DOHH2 (cell line): Measurements from ENCODE around the gene MDM1.

Experiments
- H3F3A ChIP-seq: fragments of 200-600 bp; sonication (generic), shearing (Covaris generic); 2 replicates; pipeline ENCODE4 v1.6.0; 2016; ENCODE audit warnings: antibody characterized with exemption, mild to moderate bottlenecking; ENCODE audit not compliant: control insufficient read depth, insufficient read depth
- H3K27ac ChIP-seq: fragments of 200-600 bp; sonication (generic); 2 replicates; pipeline ENCODE4 v1.5.1; 2014; ENCODE audit warnings: low read depth, mild to moderate bottlenecking, low read length, moderate library complexity
- H3K27me3 ChIP-seq: fragments of 200-600 bp; sonication (generic); 2 replicates; pipeline ENCODE4 v1.6.1; 2014; ENCODE audit warnings: mild to moderate bottlenecking, low read length, mixed read lengths; ENCODE audit not compliant: control insufficient read depth
- H3K36me3 ChIP-seq: fragments of 200-600 bp; sonication (generic); 2 replicates; pipeline ENCODE4 v1.6.1; 2014; ENCODE audit warnings: mild to moderate bottlenecking, low read length, moderate library complexity, mixed read lengths; ENCODE audit not compliant: control insufficient read depth
- H3K4me1 ChIP-seq: fragments of 200-600 bp; sonication (generic); 2 replicates; pipeline ENCODE4 v1.6.1; 2014; ENCODE audit warnings: mild to moderate bottlenecking, low read length, mixed read lengths; ENCODE audit not compliant: control insufficient read depth
- H3K4me2 ChIP-seq: fragments of 200-600 bp; sonication (generic); 2 replicates; pipeline ENCODE4 v1.6.0; 2014; ENCODE audit warnings: mild to moderate bottlenecking, low read length, moderate library complexity
- H3K4me3 ChIP-seq: fragments of 200-600 bp; sonication (generic); 2 replicates; pipeline ENCODE4 v1.5.1; 2014; ENCODE audit warnings: mild to moderate bottlenecking, low read length, mixed read lengths
- H3K79me2 ChIP-seq: fragments of 200-600 bp; sonication (generic); 2 replicates; pipeline ENCODE4 v1.6.1; 2014; ENCODE audit warnings: mild to moderate bottlenecking, low read length, mixed read lengths; ENCODE audit not compliant: control insufficient read depth
- H3K9me2 ChIP-seq: fragments of 200-600 bp; sonication (generic); replicated peaks from 2 replicates; pipeline ENCODE4 v1.6.1; 2014; ENCODE audit warnings: mild to moderate bottlenecking, low read length, mixed read lengths; ENCODE audit not compliant: control insufficient read depth
- H3K9me3 ChIP-seq: fragments of 200-600 bp; sonication (generic); 2 replicates; pipeline ENCODE4 v1.6.1; 2014; ENCODE audit warnings: antibody characterized with exemption, low read length, mixed read lengths; ENCODE audit not compliant: control insufficient read depth, insufficient read depth
- H4K20me1 ChIP-seq: fragments of 200-600 bp; sonication (generic); 2 replicates; pipeline ENCODE4 v1.6.0; 2014; ENCODE audit warnings: low read depth, mild to moderate bottlenecking, antibody characterized with exemption, low read length, moderate library complexity; ENCODE audit not compliant: control insufficient read depth, insufficient read depth
- EZH2phosphoT487 ChIP-seq: fragments of 200-600 bp; sonication (generic); IDR thresholded peaks from 2 replicates; pipeline ENCODE4 v1.6.1; 2017; ENCODE audit warnings: borderline replicate concordance, mild to moderate bottlenecking, antibody characterized with exemption, low read length, moderate library complexity, mixed read lengths
- TF ChIP-seq, protein P1 (sequence below): fragments of 200-600 bp; sonication (generic); IDR thresholded peaks from one replicate; pipeline ENCODE4 v1.5.1; 2014; ENCODE audit warnings: antibody characterized with exemption, mild to moderate bottlenecking, low read depth, low read length; ENCODE audit not compliant: poor library complexity, severe bottlenecking

The MDM1 gene

DNA sequence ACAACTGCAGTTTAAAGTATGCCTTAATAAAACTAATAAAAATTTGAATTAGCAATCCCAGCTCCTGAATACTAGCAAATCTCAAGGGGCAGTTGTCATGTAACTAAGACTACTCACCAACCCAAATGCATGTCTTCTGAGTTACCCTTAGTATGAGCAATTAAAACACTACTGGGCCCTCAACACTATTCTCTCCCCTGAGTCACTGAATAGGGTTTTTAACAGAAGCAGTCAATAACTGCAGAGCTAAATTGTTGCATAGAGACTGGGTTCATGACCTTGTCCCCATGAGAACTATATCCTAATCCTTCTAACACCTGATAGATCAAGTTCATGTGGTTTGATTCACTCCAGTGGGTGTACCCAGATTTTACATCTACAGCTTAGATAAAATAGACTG is 38.8 kb downstream of the MDM1 start:
- Histone ChIP-seq H3K36me3 (no peaks in the 10 kb centered on the region; the same call in none of the 2 replicates), H3K9me2 (no peaks in the 10 kb centered on the region), H3K4me1 (no peaks in the 10 kb centered on the region), H3K9me3 (no peaks in the 10 kb centered on the region), H3K27me3 (no peaks in the 10 kb centered on the region), H3K27ac (no peak overlapping the region), H3K79me2 (no peaks in the 10 kb centered on the region; the same call in 1 of the 2 replicates), H4K20me1 (no peaks in the 10 kb centered on the region), H3F3A (no peaks in the 10 kb centered on the region), H3K4me2 (no peak overlapping the region), H3K4me3 (no peak overlapping the region)
- no peak for TF ChIP-seq EZH2phosphoT487
- TF ChIP-seq, protein P1, sequence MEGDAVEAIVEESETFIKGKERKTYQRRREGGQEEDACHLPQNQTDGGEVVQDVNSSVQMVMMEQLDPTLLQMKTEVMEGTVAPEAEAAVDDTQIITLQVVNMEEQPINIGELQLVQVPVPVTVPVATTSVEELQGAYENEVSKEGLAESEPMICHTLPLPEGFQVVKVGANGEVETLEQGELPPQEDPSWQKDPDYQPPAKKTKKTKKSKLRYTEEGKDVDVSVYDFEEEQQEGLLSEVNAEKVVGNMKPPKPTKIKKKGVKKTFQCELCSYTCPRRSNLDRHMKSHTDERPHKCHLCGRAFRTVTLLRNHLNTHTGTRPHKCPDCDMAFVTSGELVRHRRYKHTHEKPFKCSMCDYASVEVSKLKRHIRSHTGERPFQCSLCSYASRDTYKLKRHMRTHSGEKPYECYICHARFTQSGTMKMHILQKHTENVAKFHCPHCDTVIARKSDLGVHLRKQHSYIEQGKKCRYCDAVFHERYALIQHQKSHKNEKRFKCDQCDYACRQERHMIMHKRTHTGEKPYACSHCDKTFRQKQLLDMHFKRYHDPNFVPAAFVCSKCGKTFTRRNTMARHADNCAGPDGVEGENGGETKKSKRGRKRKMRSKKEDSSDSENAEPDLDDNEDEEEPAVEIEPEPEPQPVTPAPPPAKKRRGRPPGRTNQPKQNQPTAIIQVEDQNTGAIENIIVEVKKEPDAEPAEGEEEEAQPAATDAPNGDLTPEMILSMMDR = no peak

GRCh38 chr12:68292151-68292943 is 39.8 kb downstream of the MDM1 start:
- no peaks in the 10 kb centered on the region for H3K9me3 ChIP-seq
- no peaks in the 10 kb centered on the region for H3K9me2 ChIP-seq
- no peaks in the 10 kb centered on the region for H4K20me1 ChIP-seq
- H3K27ac ChIP-seq = no peak overlapping the region
- H3K4me1 ChIP-seq = no peaks in the 10 kb centered on the region
- no peak overlapping the region for H3K4me3 ChIP-seq
- no peaks in the 10 kb centered on the region; the same call in 1 of the 2 replicates for H3K36me3 ChIP-seq
- H3K79me2 ChIP-seq = no peaks in the 10 kb centered on the region
- no peaks in the 10 kb centered on the region for H3F3A ChIP-seq
- no peaks in the 10 kb centered on the region for H3K27me3 ChIP-seq
- no peak overlapping the region for H3K4me2 ChIP-seq
- TF ChIP-seq, protein P1 = no peak
- no peak for TF ChIP-seq EZH2phosphoT487

- Histone ChIP-seq H3K9me3 (no peaks in the 10 kb centered on the region), H3K36me3 (no peaks in the 10 kb centered on the region; the same call in 1 of the 2 replicates), H3K9me2 (no peaks in the 10 kb centered on the region), H3K4me2 (no peak overlapping the region), H3K27me3 (no peaks in the 10 kb centered on the region), H3K4me1 (no peaks in the 10 kb centered on the region), H3K27ac (no peak overlapping the region), H4K20me1 (no peaks in the 10 kb centered on the region), H3K4me3 (no peak overlapping the region), H3F3A (no peaks in the 10 kb centered on the region), H3K79me2 (no peaks in the 10 kb centered on the region)
- TF ChIP-seq, protein P1 = no peak
- TF ChIP-seq EZH2phosphoT487 = no peak
These were observed 40.6 kb downstream of the MDM1 start for GRCh38 chr12:68291396-68292036.
